Measurements from ENCODE around the gene SH2D3C. TPM values are rescaled to one million over a fixed set of nuclear protein-coding genes. Genes with fewer than 3 reads are reported as not detected.

The SH2D3C gene
- total and polyA plus RNA-seq, 2 donors from 2014 or later = 13.7 to 27.7 TPM

DNA sequence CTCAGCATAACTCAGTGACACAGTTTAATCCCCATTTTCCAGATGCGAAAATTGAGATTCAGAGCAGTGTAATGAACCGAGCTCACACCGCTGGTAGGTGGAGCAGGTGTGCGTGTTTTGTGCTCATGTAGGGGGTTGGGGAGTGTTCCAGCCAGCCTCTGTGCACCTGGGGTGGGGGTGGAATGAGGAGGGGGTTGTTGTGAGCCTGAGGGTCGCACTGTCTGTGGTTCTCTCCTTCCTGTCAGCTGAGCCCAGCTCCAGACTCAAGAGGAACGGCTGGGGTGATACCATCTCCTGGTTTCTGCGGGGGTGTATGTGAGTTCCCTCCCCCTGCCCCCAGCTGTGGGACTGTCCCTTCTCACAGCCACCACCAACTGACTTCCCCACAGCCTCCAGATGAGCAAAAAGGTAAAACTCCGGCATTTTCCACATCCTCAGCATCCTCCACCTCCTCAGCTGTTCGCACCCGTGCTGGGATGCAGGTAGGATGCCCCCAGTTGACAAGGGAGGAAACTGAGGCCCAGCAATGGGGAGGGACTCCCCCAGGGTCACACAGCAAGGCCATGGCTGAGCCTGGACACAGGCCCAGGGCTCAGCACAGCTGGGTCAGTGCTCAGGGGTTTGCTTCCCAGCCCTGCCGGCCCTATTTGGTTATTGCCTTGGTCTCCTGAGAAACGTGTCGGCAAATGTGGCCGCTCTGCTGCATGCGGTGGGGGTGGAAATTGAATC is 2.1 kb downstream of the SH2D3C start:
- Histone ChIP-seq H3K36me3 (ENCODE audit: control insufficient read depth in 2 of 3, insufficient read depth in 3 of 3, low read length in 3 of 3) (no peaks in the 10 kb centered on the region), H3K4me3 (ENCODE audit: low read length in 3 of 3) (no peak overlapping the region), H3K9ac (ENCODE audit: low read length in 3 of 3) (no peak overlapping the region), H3K9me3 (ENCODE audit: control insufficient read depth in 2 of 3, insufficient read depth in 1 of 3, low read length in 3 of 3) (no peaks in the 10 kb centered on the region), H3K4me1 (ENCODE audit: control insufficient read depth in 2 of 3, insufficient read depth in 2 of 3, low read depth in 1 of 3, low read length in 3 of 3) (no peaks in the 10 kb centered on the region), H3K27me3 (ENCODE audit: control insufficient read depth, insufficient read depth, low read length) (no peaks in the 10 kb centered on the region), H3K27ac (ENCODE audit: low read depth in 2 of 2, low read length in 2 of 2) (no peak overlapping the region)
- TF ChIP-seq, protein P1, sequence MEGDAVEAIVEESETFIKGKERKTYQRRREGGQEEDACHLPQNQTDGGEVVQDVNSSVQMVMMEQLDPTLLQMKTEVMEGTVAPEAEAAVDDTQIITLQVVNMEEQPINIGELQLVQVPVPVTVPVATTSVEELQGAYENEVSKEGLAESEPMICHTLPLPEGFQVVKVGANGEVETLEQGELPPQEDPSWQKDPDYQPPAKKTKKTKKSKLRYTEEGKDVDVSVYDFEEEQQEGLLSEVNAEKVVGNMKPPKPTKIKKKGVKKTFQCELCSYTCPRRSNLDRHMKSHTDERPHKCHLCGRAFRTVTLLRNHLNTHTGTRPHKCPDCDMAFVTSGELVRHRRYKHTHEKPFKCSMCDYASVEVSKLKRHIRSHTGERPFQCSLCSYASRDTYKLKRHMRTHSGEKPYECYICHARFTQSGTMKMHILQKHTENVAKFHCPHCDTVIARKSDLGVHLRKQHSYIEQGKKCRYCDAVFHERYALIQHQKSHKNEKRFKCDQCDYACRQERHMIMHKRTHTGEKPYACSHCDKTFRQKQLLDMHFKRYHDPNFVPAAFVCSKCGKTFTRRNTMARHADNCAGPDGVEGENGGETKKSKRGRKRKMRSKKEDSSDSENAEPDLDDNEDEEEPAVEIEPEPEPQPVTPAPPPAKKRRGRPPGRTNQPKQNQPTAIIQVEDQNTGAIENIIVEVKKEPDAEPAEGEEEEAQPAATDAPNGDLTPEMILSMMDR (IDR thresholded peaks at IDR 0.05; ENCODE audit: borderline replicate concordance, extremely low read depth, insufficient read depth) = no peak
- FAIRE-seq (no peak), DNase-seq (peak in 2 of 5 donors; percentile 46 to 49)
- intact Hi-C loops (cut with DNase I) = loop anchor here (5.0 kb wide), 1 partner anchor 34 kb away; no protein-coding TSS in a partner anchor

DNA sequence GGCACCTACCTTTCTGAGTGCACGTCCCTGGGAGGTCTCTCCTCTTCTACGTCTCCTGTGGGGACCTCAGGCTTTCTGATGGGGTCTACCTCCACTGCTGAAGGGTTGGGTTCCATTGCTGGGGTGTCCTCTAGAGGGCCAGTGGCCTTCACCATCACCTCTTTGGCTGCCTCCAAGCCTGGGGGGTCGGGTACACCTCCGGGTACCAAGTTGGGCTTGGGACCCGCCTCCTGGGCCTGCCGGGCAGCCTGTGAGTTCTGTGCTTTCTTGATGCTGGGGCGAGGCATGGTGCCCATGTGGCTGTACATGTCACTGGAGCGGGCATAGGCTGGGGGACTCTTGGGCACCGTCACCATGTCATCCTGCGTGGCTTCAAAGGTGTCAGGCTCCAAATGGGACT is 4.5 kb downstream of the SH2D3C start:
- no peaks in the 10 kb centered on the region for H3K36me3 ChIP-seq (ENCODE audit: control insufficient read depth in 2 of 3, insufficient read depth in 3 of 3, low read length in 3 of 3)
- peaks cover 0 to 10% (median 0%) of the 10 kb centered on the region in 3 donors for H3K4me1 ChIP-seq (ENCODE audit: control insufficient read depth in 2 of 3, insufficient read depth in 2 of 3, low read depth in 1 of 3, low read length in 3 of 3)
- no peaks in the 10 kb centered on the region for H3K9me3 ChIP-seq (ENCODE audit: control insufficient read depth in 2 of 3, insufficient read depth in 1 of 3, low read length in 3 of 3)
- intact Hi-C loops (cut with DNase I) = no loop called here
- no peak overlapping the region for H3K9ac ChIP-seq (ENCODE audit: low read length in 3 of 3)
- H3K4me3 ChIP-seq (ENCODE audit: low read length in 3 of 3) = no peak overlapping the region
- DNase-seq (no peak), FAIRE-seq (no peak)
- H3K27me3 ChIP-seq (ENCODE audit: control insufficient read depth, insufficient read depth, low read length) = no peaks in the 10 kb centered on the region
- TF ChIP-seq, protein P1 (IDR thresholded peaks at IDR 0.05; ENCODE audit: borderline replicate concordance, extremely low read depth, insufficient read depth) = no peak
- no peak overlapping the region for H3K27ac ChIP-seq (ENCODE audit: low read depth in 2 of 2, low read length in 2 of 2)

DNA sequence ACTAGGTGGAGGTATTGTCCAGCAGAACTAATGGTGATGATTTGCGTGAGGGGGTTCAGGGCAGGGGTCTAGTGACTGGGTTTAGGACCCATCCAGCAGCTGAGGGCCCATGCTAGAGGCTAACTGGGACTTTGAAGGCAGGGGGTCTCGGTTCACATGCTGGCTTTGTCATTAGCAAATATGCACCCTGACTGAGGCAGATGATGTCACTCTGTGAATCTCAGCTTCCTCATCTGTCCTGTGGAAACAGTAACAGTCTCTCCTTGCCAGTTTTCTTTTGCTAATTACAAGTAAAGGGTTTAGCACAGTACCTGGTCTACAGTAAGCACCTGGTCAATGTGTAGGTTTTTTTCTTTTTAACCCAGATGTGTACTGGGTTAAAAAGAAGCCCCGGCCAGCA is 5.2 kb downstream of the SH2D3C start:
- no peaks in the 10 kb centered on the region for H3K27me3 ChIP-seq (ENCODE audit: control insufficient read depth, insufficient read depth, low read length)
- no peak overlapping the region for H3K27ac ChIP-seq (ENCODE audit: low read depth in 2 of 2, low read length in 2 of 2)
- FAIRE-seq (no peak), DNase-seq (no peak)
- intact Hi-C loops (cut with DNase I) = no loop called here
- H3K9ac ChIP-seq (ENCODE audit: low read length in 3 of 3) = no peak overlapping the region
- TF ChIP-seq, protein P1 (IDR thresholded peaks at IDR 0.05; ENCODE audit: borderline replicate concordance, extremely low read depth, insufficient read depth) = no peak
- H3K36me3 ChIP-seq (ENCODE audit: control insufficient read depth in 2 of 3, insufficient read depth in 3 of 3, low read length in 3 of 3) = no peaks in the 10 kb centered on the region
- H3K9me3 ChIP-seq (ENCODE audit: control insufficient read depth in 2 of 3, insufficient read depth in 1 of 3, low read length in 3 of 3) = no peaks in the 10 kb centered on the region
- peaks cover 0 to 10% (median 0%) of the 10 kb centered on the region in 3 donors for H3K4me1 ChIP-seq (ENCODE audit: control insufficient read depth in 2 of 3, insufficient read depth in 2 of 3, low read depth in 1 of 3, low read length in 3 of 3)
- H3K4me3 ChIP-seq (ENCODE audit: low read length in 3 of 3) = no peak overlapping the region
